ENCODE results near the gene SPAG9. TPM values are rescaled to one million over a fixed set of nuclear protein-coding genes. Genes with fewer than 3 reads are reported as not detected.
A peak's percentile ranks its signal among the peaks of the same experiment; 100 is the strongest.

SPAG9 gene
- total RNA-seq, 1 donor from 2014 or later, result 44.1 TPM

GRCh38 chr17:50956750-50957523 is 163.7 kb downstream of the SPAG9 start:
- no peaks in the 10 kb centered on the region for H3K27me3 Mint-ChIP-seq (ENCODE audit: insufficient read depth)
- H3K36me3 Mint-ChIP-seq (ENCODE audit: low read depth), result peaks cover 4% of the 10 kb centered on the region
- intact Hi-C loops (cut with micrococcal nuclease), result loop anchor here (1.0 to 2.0 kb wide), 4 partner anchors 94 to 410 kb away; partner anchors contain the start of gene SPATA20
- peaks cover 5% of the 10 kb centered on the region for H3K4me1 Mint-ChIP-seq (ENCODE audit: low read depth)
- H3K4me3 Mint-ChIP-seq, result no peak overlapping the region
- no peaks in the 10 kb centered on the region for H3K9me3 Mint-ChIP-seq
- DNase-seq (ENCODE audit: low spot score), result peak; percentile 51
- H3K27ac Mint-ChIP-seq, result peak overlapping the region; percentile 48

- H3K27ac Mint-ChIP-seq, result peak overlapping the region; percentile 48
Observed at GRCh38 chr17:50956409-50956749, 164.3 kb downstream of the SPAG9 start.

DNA sequence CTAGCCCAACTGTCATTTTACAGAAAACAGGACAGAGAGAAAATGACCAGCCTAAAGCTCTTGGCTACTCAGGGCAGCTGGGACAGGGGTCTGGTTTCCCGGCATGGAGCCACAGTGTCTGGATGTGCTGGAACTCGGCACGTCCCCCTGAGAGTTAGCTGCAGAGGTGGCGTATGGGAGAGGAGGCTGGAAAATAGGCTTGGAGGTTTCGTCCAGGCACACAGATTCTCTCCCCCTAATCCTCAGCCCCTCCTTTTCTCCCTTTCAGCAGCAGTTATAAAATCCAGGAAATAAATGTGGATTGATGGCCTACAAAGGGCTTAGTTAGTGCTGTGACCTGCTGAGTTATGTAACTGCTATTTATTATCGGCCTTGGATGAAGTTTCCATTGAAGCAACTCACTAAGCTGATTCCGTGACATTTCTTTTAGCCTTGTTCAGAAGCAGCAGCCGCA is 165.0 kb downstream of the SPAG9 start:
- Mint-ChIP-seq H3K27ac (no peak overlapping the region), H3K9me3 (no peaks in the 10 kb centered on the region), H3K36me3 (ENCODE audit: low read depth) (peaks cover 4% of the 10 kb centered on the region), H3K4me3 (no peak overlapping the region), H3K27me3 (ENCODE audit: insufficient read depth) (no peaks in the 10 kb centered on the region), H3K4me1 (ENCODE audit: low read depth) (peaks cover 5% of the 10 kb centered on the region)
- intact Hi-C loops (cut with micrococcal nuclease), result loop anchor here (1.0 to 2.0 kb wide), 4 partner anchors 92 to 409 kb away; partner anchors contain the start of gene SPATA20
- DNase-seq (ENCODE audit: low spot score), result no peak

More at GRCh38 chr17:50956409-50956749, 164.3 kb downstream of the SPAG9 start:
- no peaks in the 10 kb centered on the region for H3K9me3 Mint-ChIP-seq
- H3K27me3 Mint-ChIP-seq (ENCODE audit: insufficient read depth), result no peaks in the 10 kb centered on the region
- no peak for DNase-seq (ENCODE audit: low spot score)
- no peak overlapping the region for H3K4me3 Mint-ChIP-seq
- peaks cover 5% of the 10 kb centered on the region for H3K4me1 Mint-ChIP-seq (ENCODE audit: low read depth)
- peaks cover 4% of the 10 kb centered on the region for H3K36me3 Mint-ChIP-seq (ENCODE audit: low read depth)
- intact Hi-C loops (cut with micrococcal nuclease), result loop anchor here (1.0 to 2.0 kb wide), 4 partner anchors 93 to 410 kb away; partner anchors contain the start of gene SPATA20

DNA sequence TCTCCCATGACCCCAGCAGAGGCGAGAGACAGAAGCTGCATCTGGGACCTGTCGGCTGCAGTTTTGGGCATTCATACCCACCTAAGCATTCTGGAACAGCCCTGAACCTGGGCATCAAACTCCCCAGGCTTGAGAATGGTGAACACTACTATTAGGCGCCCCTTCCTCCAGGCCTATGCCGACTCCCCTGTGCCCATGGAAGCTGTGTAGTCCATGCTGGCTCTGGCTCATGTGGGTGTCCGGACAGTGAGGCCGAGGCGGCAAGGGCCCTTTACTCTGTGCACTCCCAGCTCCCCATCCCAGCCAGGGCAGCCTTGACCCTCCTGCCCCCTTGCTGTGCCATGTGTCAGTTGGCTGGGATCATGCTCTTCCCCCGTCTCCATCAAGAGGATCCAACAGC is 165.5 kb downstream of the SPAG9 start:
- H3K4me3 Mint-ChIP-seq, result no peak overlapping the region
- peak overlapping the region; percentile 18 for H3K27ac Mint-ChIP-seq
- no peaks in the 10 kb centered on the region for H3K9me3 Mint-ChIP-seq
- no peaks in the 10 kb centered on the region for H3K27me3 Mint-ChIP-seq (ENCODE audit: insufficient read depth)
- H3K4me1 Mint-ChIP-seq (ENCODE audit: low read depth), result peaks cover 5% of the 10 kb centered on the region
- peaks cover 2% of the 10 kb centered on the region for H3K36me3 Mint-ChIP-seq (ENCODE audit: low read depth)
- intact Hi-C loops (cut with micrococcal nuclease), result no loop called here
- DNase-seq (ENCODE audit: low spot score), result no peak

GRCh38 chr17:50954641-50955121 is 166.0 kb downstream of the SPAG9 start:
- no peaks in the 10 kb centered on the region for H3K9me3 Mint-ChIP-seq
- no peaks in the 10 kb centered on the region for H3K36me3 Mint-ChIP-seq (ENCODE audit: low read depth)
- peaks cover 5% of the 10 kb centered on the region for H3K4me1 Mint-ChIP-seq (ENCODE audit: low read depth)
- intact Hi-C loops (cut with micrococcal nuclease), result no loop called here
- H3K4me3 Mint-ChIP-seq, result no peak overlapping the region
- H3K27me3 Mint-ChIP-seq (ENCODE audit: insufficient read depth), result no peaks in the 10 kb centered on the region
- DNase-seq (ENCODE audit: low spot score), result no peak
- H3K27ac Mint-ChIP-seq, result peak overlapping the region; percentile 18

DNA sequence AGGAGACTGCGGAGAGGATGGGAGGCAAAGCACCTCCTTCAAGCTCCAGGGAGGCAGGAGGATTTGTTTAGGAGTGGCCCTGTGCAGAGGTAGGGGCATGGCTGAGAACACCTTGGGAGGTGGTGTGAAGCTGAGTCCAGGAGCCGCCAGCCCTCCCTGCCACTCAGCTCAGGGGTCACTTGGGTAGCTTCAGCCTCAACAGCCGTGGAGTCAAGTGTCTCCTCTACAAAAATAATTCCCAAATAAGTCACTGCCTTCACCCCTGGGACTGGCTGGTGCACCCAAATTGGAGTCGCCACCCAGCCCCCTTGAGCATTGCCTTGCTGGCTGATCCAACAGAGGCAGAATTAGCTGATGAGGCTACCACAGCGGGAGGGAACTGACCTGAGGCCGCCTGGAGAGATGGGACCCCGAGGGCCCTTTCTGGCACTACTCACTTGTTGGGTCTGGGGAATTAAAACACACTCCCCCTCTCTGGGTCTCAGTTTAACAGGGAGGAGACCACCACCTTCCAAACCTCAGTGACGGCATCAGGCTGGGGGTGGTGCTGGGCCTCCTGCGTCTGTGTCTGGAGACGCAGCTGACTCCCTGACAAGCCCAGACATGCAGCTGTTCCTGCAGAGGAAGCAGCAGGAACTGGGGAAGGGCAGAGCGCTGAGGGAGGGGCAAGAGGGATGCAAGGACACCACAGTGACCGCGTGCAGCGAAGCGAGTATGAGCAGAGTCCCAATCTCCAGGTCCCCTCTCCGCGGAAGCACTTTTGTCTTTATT is 166.7 kb downstream of the SPAG9 start:
- Mint-ChIP-seq H3K4me1 (ENCODE audit: low read depth) (peaks cover 5% of the 10 kb centered on the region), H3K36me3 (ENCODE audit: low read depth) (no peaks in the 10 kb centered on the region), H3K9me3 (no peaks in the 10 kb centered on the region), H3K27ac (no peak overlapping the region), H3K4me3 (no peak overlapping the region), H3K27me3 (ENCODE audit: insufficient read depth) (no peaks in the 10 kb centered on the region)
- intact Hi-C loops (cut with micrococcal nuclease), result no loop called here
- no peak for DNase-seq (ENCODE audit: low spot score)

GRCh38 chr17:50953518-50953830 is 167.2 kb downstream of the SPAG9 start:
- H3K27me3 Mint-ChIP-seq (ENCODE audit: insufficient read depth), result no peaks in the 10 kb centered on the region
- intact Hi-C loops (cut with micrococcal nuclease), result no loop called here
- DNase-seq (ENCODE audit: low spot score), result no peak
- H3K9me3 Mint-ChIP-seq, result no peaks in the 10 kb centered on the region
- no peaks in the 10 kb centered on the region for H3K36me3 Mint-ChIP-seq (ENCODE audit: low read depth)
- no peak overlapping the region for H3K27ac Mint-ChIP-seq
- H3K4me1 Mint-ChIP-seq (ENCODE audit: low read depth), result peaks cover 5% of the 10 kb centered on the region
- H3K4me3 Mint-ChIP-seq, result no peak overlapping the region

DNA sequence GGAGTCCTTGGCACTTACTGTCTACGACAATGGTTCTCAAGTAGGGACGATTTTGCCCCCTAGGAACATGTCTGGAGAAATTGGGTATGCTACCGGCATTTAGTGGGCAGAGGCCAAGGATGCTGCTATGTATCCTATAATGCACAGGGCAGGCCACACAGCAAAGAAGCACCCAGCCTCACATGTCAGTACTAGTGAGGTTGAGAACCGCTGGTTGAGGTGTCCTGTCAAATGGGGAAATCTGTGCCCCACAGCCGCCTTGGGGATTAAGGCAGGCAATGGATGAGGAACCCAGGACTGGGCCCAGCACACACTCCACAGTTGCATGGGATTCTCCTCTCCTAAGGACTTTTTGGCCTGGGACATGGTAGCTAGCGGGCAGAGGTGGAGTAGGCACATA is 167.8 kb downstream of the SPAG9 start:
- intact Hi-C loops (cut with micrococcal nuclease), result no loop called here
- DNase-seq (ENCODE audit: low spot score), result no peak

GRCh38 chr17:50952013-50952412 is 168.7 kb downstream of the SPAG9 start:
- H3K9me3 Mint-ChIP-seq, result no peaks in the 10 kb centered on the region
- no peaks in the 10 kb centered on the region for H3K27me3 Mint-ChIP-seq (ENCODE audit: insufficient read depth)
- no peaks in the 10 kb centered on the region for H3K36me3 Mint-ChIP-seq (ENCODE audit: low read depth)
- no peak overlapping the region for H3K27ac Mint-ChIP-seq
- H3K4me1 Mint-ChIP-seq (ENCODE audit: low read depth), result peaks cover 5% of the 10 kb centered on the region
- intact Hi-C loops (cut with micrococcal nuclease), result no loop called here
- DNase-seq (ENCODE audit: low spot score), result no peak
- no peak overlapping the region for H3K4me3 Mint-ChIP-seq

More for the DNA sequence above, 167.8 kb downstream of the SPAG9 start:
- Mint-ChIP-seq H3K36me3 (ENCODE audit: low read depth) (no peaks in the 10 kb centered on the region), H3K9me3 (no peaks in the 10 kb centered on the region), H3K27me3 (ENCODE audit: insufficient read depth) (no peaks in the 10 kb centered on the region), H3K4me3 (no peak overlapping the region), H3K27ac (no peak overlapping the region), H3K4me1 (ENCODE audit: low read depth) (peaks cover 5% of the 10 kb centered on the region)

- no peaks in the 10 kb centered on the region for H3K36me3 Mint-ChIP-seq (ENCODE audit: low read depth)
- peak; percentile 34 for DNase-seq (ENCODE audit: low spot score)
- peaks cover 2% of the 10 kb centered on the region for H3K27me3 Mint-ChIP-seq (ENCODE audit: insufficient read depth)
- no peak overlapping the region for H3K4me3 Mint-ChIP-seq
- no peak overlapping the region for H3K27ac Mint-ChIP-seq
- H3K4me1 Mint-ChIP-seq (ENCODE audit: low read depth), result peaks cover 9% of the 10 kb centered on the region
- H3K9me3 Mint-ChIP-seq, result no peaks in the 10 kb centered on the region
- intact Hi-C loops (cut with micrococcal nuclease), result loop anchor here (1.0 kb wide), 1 partner anchor 98 kb away; no protein-coding TSS in a partner anchor
Observed at GRCh38 chr17:50949989-50950877, 170.4 kb downstream of the SPAG9 start.

DNA sequence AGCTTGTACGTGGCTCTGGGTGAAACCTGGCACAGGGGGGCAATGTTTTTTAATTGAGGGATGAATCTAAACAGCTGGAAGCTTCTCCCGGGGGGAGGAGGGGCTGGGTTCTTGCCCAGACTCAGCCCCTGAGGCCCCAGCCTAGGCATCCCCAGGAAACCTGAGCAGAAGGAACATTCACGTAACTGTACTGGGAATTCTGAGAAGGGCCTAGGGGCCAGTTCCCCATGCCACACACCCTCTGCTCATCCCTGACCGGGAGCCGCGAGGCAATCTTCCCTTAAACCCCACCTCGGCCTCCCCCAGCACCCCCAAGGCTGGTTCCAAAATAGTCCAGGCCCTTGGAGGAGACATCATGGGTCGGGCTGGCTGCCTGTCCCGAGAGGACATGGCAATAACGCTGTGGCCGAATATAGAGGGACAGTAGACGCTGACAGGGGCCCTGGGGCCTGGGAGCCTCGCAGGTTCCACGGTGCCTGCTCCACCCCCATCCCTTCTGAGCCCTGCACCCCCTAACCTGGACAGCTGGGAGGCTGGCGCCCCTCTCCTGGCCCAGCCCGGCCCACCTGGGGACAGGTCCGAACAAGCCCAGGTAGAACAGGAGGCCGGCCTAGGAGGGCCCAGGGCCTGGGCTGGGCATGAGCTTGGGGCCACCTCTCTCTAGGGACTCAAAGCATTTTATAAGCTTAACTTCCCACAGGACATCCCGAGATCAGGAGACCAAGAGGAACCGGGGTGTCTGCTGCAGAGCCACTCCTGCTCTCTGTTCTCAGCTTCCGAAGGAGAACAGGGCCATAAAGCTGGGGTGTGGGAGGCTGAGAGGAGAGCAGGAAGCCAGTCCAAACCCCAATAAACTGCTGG is 171.3 kb downstream of the SPAG9 start:
- no peak for DNase-seq (ENCODE audit: low spot score)
- H3K4me3 Mint-ChIP-seq, result no peak overlapping the region
- H3K27ac Mint-ChIP-seq, result no peak overlapping the region
- H3K4me1 Mint-ChIP-seq (ENCODE audit: low read depth), result peaks cover 9% of the 10 kb centered on the region
- peaks cover 2% of the 10 kb centered on the region for H3K27me3 Mint-ChIP-seq (ENCODE audit: insufficient read depth)
- intact Hi-C loops (cut with micrococcal nuclease), result no loop called here
- no peaks in the 10 kb centered on the region for H3K9me3 Mint-ChIP-seq
- H3K36me3 Mint-ChIP-seq (ENCODE audit: low read depth), result no peaks in the 10 kb centered on the region

DNA sequence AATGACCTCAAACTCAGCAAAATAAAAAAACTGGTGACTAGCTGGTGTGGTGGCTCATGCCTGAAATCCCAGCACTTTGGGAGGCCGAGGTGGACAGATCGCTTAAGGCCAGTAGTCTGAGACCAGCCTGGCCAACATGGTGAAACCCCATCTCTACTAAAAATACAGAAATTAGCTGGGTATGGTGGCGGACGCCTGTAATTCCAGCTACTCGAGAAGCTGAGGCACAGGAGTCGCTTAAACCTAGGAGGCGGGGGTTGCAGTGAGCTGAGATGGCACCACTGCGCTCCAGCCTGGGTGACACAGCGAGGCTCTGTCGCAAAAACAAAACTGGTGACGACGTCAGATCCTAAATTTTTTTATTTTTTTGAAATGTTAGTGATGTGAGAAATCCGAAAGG is 172.0 kb downstream of the SPAG9 start:
- Mint-ChIP-seq H3K4me3 (no peak overlapping the region), H3K9me3 (no peaks in the 10 kb centered on the region), H3K36me3 (ENCODE audit: low read depth) (no peaks in the 10 kb centered on the region), H3K27me3 (ENCODE audit: insufficient read depth) (peaks cover 2% of the 10 kb centered on the region), H3K27ac (no peak overlapping the region), H3K4me1 (ENCODE audit: low read depth) (peaks cover 11% of the 10 kb centered on the region)
- no peak for DNase-seq (ENCODE audit: low spot score)
- intact Hi-C loops (cut with micrococcal nuclease), result no loop called here
